H9 (cell line): ENCODE results near the gene HPRT1. TPM values are rescaled to one million over a fixed set of nuclear protein-coding genes. Genes with fewer than 3 reads are reported as not detected.

Source experiments
- DNase-seq: peaks from one replicate; pipeline ENCODE4 v3.0.0-alpha.2; 2017
- H2AFZ ChIP-seq: one replicate; pipeline ENCODE4 v1.6.1; 2013; ENCODE audit warnings: mild to moderate bottlenecking, low read length, control low read depth, moderate library complexity
- H2AK5ac ChIP-seq: 2 replicates; pipeline ENCODE4 v1.6.1; 2013; ENCODE audit warnings: low read length, control low read depth, mixed read lengths; ENCODE audit not compliant: insufficient read length
- H2BK120ac ChIP-seq: one replicate; pipeline ENCODE4 v1.6.1; 2013; ENCODE audit warnings: low read depth, mild to moderate bottlenecking, low read length, control low read depth, inconsistent platforms; ENCODE audit not compliant: poor library complexity, severe bottlenecking
- H2BK12ac ChIP-seq: 2 replicates; pipeline ENCODE4 v1.6.1; 2013; ENCODE audit warnings: low read length, control low read depth, mixed read lengths, low read depth; ENCODE audit not compliant: insufficient read length
- H2BK15ac ChIP-seq: 2 replicates; pipeline ENCODE4 v1.6.1; 2013; ENCODE audit warnings: low read depth, low read length, control low read depth
- H2BK20ac ChIP-seq: one replicate; pipeline ENCODE4 v1.6.1; 2013; ENCODE audit warnings: low read depth, mild to moderate bottlenecking, low read length, control low read depth, inconsistent platforms; ENCODE audit not compliant: poor library complexity, severe bottlenecking
- H2BK5ac ChIP-seq: 2 replicates; pipeline ENCODE4 v1.6.1; 2013; ENCODE audit warnings: low read length, control low read depth, mixed read lengths; ENCODE audit not compliant: insufficient read length
- H3K14ac ChIP-seq: 2 replicates; pipeline ENCODE4 v1.6.1; 2013; ENCODE audit warnings: low read length, control low read depth; ENCODE audit not compliant: insufficient read depth
- H3K18ac ChIP-seq: 2 replicates; pipeline ENCODE4 v1.6.1; 2013; ENCODE audit warnings: low read depth, mild to moderate bottlenecking, mixed read lengths, low read length, control low read depth; ENCODE audit not compliant: insufficient read length
- H3K23ac ChIP-seq: 2 replicates; pipeline ENCODE4 v1.6.1; 2013; ENCODE audit warnings: low read length, control low read depth, mixed read lengths, low read depth; ENCODE audit not compliant: insufficient read length
- H3K23me2 ChIP-seq: 2 replicates; pipeline ENCODE4 v1.6.1; 2013; ENCODE audit warnings: low read depth, mild to moderate bottlenecking, mixed read lengths, low read length, control low read depth; ENCODE audit not compliant: insufficient read length, poor library complexity, severe bottlenecking
- H3K27ac ChIP-seq: 2 replicates; pipeline ENCODE4 v1.5.1; 2013; ENCODE audit warnings: low read length, control low read depth, mixed read lengths, low read depth; ENCODE audit not compliant: insufficient read length
- H3K27me3 ChIP-seq: 2 replicates; pipeline ENCODE4 v1.6.1; 2013; ENCODE audit warnings: low read length, control low read depth, inconsistent platforms; ENCODE audit not compliant: insufficient read depth
- H3K4ac ChIP-seq: 2 replicates; pipeline ENCODE4 v1.6.1; 2013; ENCODE audit warnings: low read depth, mild to moderate bottlenecking, control low read depth, inconsistent platforms, low read length, moderate library complexity
- H3K4me1 ChIP-seq: 2 replicates; pipeline ENCODE4 v1.6.1; 2013; ENCODE audit warnings: low read length, control low read depth, inconsistent platforms; ENCODE audit not compliant: insufficient read depth
- H3K4me2 ChIP-seq: 2 replicates; pipeline ENCODE4 v1.6.1; 2013; ENCODE audit warnings: low read length, control low read depth, mixed read lengths; ENCODE audit not compliant: insufficient read length, insufficient read depth
- H3K56ac ChIP-seq: 2 replicates; pipeline ENCODE4 v1.6.1; 2013; ENCODE audit warnings: low read depth, mild to moderate bottlenecking, mixed read lengths, low read length, control low read depth; ENCODE audit not compliant: insufficient read length
- H3K79me1 ChIP-seq: 2 replicates; pipeline ENCODE4 v1.6.1; 2013; ENCODE audit warnings: low read depth, mild to moderate bottlenecking, moderate library complexity, low read length, control low read depth, inconsistent platforms; ENCODE audit not compliant: insufficient read depth, poor library complexity, severe bottlenecking
- H3K79me2 ChIP-seq: 2 replicates; pipeline ENCODE4 v1.6.1; 2013; ENCODE audit warnings: low read length, control low read depth, inconsistent platforms; ENCODE audit not compliant: insufficient read depth
- H3K9ac ChIP-seq: 2 replicates; pipeline ENCODE4 v1.6.1; 2013; ENCODE audit warnings: low read length, control low read depth, mixed read lengths; ENCODE audit not compliant: insufficient read length; ENCODE audit errors: extremely low read depth
- H3K9me3 ChIP-seq: one replicate; pipeline ENCODE4 v1.6.1; 2013; ENCODE audit warnings: low read depth, low read length, inconsistent platforms; ENCODE audit not compliant: control insufficient read depth
- H3T11ph ChIP-seq: one replicate; pipeline ENCODE4 v1.6.1; 2013; ENCODE audit warnings: mild to moderate bottlenecking, low read length, control low read depth, inconsistent platforms
- H4K20me1 ChIP-seq: one replicate; pipeline ENCODE4 v1.6.1; 2013; ENCODE audit not compliant: control insufficient read depth, insufficient read length, insufficient read depth
- H4K5ac ChIP-seq: 2 replicates; pipeline ENCODE4 v1.6.1; 2013; ENCODE audit warnings: low read depth, mild to moderate bottlenecking, mixed read lengths, low read length, control low read depth; ENCODE audit not compliant: insufficient read length
- H4K8ac ChIP-seq: replicated peaks from 2 replicates; pipeline ENCODE4 v1.6.1; 2013; ENCODE audit warnings: low read length, control low read depth, mixed read lengths, low read depth; ENCODE audit not compliant: insufficient read length
- H4K91ac ChIP-seq: 2 replicates; pipeline ENCODE4 v1.6.1; 2013; ENCODE audit warnings: low read depth, mild to moderate bottlenecking, moderate library complexity, mixed read lengths, low read length, control low read depth; ENCODE audit not compliant: insufficient read length
- H3K27ac Mint-ChIP-seq, 3 experiments: 2 replicates in 2 of 3; 3 replicates in 1 of 3; pipeline ENCODE4 v1.8.0; 2020 to 2021; ENCODE audit warnings: mixed read lengths in 3 of 3, mild to moderate bottlenecking in 1 of 3, moderate library complexity in 1 of 3
- H3K27me3 Mint-ChIP-seq: 2 replicates; pipeline ENCODE4 v1.8.0; 2021; ENCODE audit warnings: low read depth, mild to moderate bottlenecking, moderate library complexity, mixed read lengths
- H3K36me3 Mint-ChIP-seq, 3 experiments: 2 replicates in 2 of 3; 3 replicates in 1 of 3; pipeline ENCODE4 v1.8.0; 2020 to 2021; ENCODE audit warnings: low read depth in 3 of 3, mixed read lengths in 3 of 3; ENCODE audit not compliant: insufficient read depth in 1 of 3
- H3K4me1 Mint-ChIP-seq, 2 experiments: 2 replicates each; pipeline ENCODE4 v1.8.0; 2020; ENCODE audit warnings: mixed read lengths in 2 of 2
- H3K4me3 Mint-ChIP-seq, 2 experiments: 2 replicates in 1 of 2; 3 replicates in 1 of 2; pipeline ENCODE4 v1.8.0; 2020 to 2021; ENCODE audit warnings: mild to moderate bottlenecking in 2 of 2, mixed read lengths in 2 of 2, moderate library complexity in 1 of 2
- H3K9me3 Mint-ChIP-seq, 2 experiments: 2 replicates in 1 of 2; 3 replicates in 1 of 2; pipeline ENCODE4 v1.8.0; 2020; ENCODE audit warnings: mild to moderate bottlenecking in 2 of 2, mixed read lengths in 2 of 2, moderate library complexity in 1 of 2
- CTCF ChIP-seq: fragments of 200-600 bp; sonication (generic); conservative IDR thresholded peaks from 3 replicates; pipeline ENCODE4 v1.8.0; 2021; ENCODE audit warnings: antibody characterized with exemption, mild to moderate bottlenecking
- WGBS: extraction: QIAGEN DNeasy Blood & Tissue Kit; methylation state at CpG from one replicate; pipeline ENCODE4 v1.1.7; 2013; ENCODE audit warnings: missing lambda C conversion rate, low lambda C conversion rate, mixed read lengths; ENCODE audit not compliant: insufficient read length; ENCODE audit errors: extremely low coverage; 5-methylcytosine and 5-hydroxymethylcytosine counted together
- total RNA-seq: library from RNA; stranded (reverse); gene quantifications from 2 replicates; pipeline ENCODE4 v1.2.1, GENCODE V29; 2021

The HPRT1 gene
- total RNA-seq, 1 experiment from 2014 or later, result 39.2 TPM

DNA sequence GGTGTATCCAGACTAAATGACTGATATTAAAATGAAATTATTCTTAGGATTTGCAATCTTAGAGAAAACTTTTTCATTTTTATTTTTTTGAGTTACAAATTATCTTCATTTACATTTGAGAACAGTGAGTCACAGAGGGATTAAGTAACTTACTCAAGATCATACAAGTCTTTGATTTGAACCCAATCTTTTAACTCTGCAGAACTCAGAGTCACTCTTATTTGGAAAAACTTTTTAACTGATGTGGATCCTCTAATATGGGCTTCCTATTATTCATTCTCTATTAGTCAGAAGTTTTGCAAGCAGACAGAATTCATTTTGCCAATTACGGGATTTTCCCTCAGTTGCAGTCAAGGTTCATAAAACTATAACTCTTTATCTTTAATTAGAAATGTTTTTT is 20.1 kb downstream of the HPRT1 start:
- Histone ChIP-seq H2BK5ac (no peak overlapping the region), H3K23ac (no peak overlapping the region), H3K27ac (no peak overlapping the region), H3K79me1 (no peaks in the 10 kb centered on the region), H3K23me2 (no peaks in the 10 kb centered on the region), H3K9ac (no peak overlapping the region), H3K56ac (no peak overlapping the region), H3K9me3 (no peaks in the 10 kb centered on the region), H2AFZ (no peak overlapping the region), H2BK120ac (no peak overlapping the region), H3K18ac (no peak overlapping the region), H4K8ac (no peak overlapping the region), H3K4me1 (no peaks in the 10 kb centered on the region), H4K20me1 (no peaks in the 10 kb centered on the region), H2BK15ac (no peak overlapping the region), H3K4ac (no peak overlapping the region), H4K5ac (no peak overlapping the region), H3K79me2 (no peaks in the 10 kb centered on the region), H2AK5ac (no peak overlapping the region), H3K27me3 (no peaks in the 10 kb centered on the region), H2BK20ac (no peak overlapping the region), H3T11ph (no peak overlapping the region), H2BK12ac (no peak overlapping the region), H3K14ac (no peak overlapping the region), H4K91ac (no peak overlapping the region), H3K4me2 (no peak overlapping the region)
- WGBS, result no CpG with 5 or more reads among the region's 1 CpG
- Mint-ChIP-seq H3K4me3 (no peak overlapping the region), H3K27me3 (no peaks in the 10 kb centered on the region), H3K4me1 (no peaks in the 10 kb centered on the region), H3K27ac (no peak overlapping the region), H3K36me3 (peaks cover 34 to 48% (median 42%) of the 10 kb centered on the region in 3 experiments), H3K9me3 (peaks cover 0 to 49% of the 10 kb centered on the region in 2 experiments; a peak in 2 of 5 replicates)
- TF ChIP-seq CTCF, result no peak
- DNase-seq, result no peak
